GM21360 (cell line): ENCODE results near the gene DPEP1.
"Not testable (repeated sequence)": the region's sequence is repeated elsewhere in the genome, so short reads cannot be mapped to it uniquely, and the experiment has no call there.

Experiments used
- ATAC-seq: cut with Tn5 transposase; IDR thresholded peaks from one replicate; pipeline ENCODE4 v1.9.1; 2021; ENCODE audit warnings: mild to moderate bottlenecking, moderate library complexity; ENCODE audit not compliant: unreplicated experiment

DPEP1 gene

DNA sequence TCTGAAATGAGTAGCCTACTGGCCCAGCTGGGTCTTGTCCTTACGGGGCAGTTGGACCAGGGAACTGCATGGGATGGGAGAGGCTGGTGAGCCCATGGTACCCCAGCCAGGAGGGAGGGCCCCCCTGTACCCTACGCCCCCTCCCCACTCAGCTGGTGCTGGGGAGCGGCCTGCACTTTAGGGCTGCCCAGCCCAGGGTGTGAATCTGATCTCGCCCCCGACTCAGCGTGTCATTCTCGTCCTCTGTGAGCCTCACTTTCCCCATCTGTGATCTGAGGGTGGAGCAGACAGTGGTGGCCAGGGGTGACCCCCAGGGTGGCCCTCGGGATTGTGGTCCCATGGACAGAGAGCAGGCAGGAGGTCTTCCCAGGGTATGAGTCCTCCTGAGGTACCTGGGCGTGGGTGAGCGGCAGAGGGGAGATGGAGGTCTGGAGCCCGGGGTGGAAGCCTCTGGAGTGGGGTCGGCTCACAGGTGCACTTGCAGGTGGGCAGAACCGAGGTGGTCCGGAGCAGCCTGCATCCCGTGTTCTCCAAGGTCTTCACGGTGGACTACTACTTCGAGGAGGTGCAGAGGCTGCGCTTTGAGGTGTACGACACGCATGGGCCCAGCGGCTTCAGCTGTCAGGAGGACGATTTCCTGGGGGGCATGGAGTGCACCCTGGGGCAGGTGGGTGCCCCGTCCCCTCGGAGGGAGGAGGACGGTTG lies 36.2 kb upstream of the DPEP1 start:
- no peak for ATAC-seq

GRCh38 chr16:89579351-89579750 lies 34.1 kb upstream of the DPEP1 start:
- no peak for ATAC-seq

DNA sequence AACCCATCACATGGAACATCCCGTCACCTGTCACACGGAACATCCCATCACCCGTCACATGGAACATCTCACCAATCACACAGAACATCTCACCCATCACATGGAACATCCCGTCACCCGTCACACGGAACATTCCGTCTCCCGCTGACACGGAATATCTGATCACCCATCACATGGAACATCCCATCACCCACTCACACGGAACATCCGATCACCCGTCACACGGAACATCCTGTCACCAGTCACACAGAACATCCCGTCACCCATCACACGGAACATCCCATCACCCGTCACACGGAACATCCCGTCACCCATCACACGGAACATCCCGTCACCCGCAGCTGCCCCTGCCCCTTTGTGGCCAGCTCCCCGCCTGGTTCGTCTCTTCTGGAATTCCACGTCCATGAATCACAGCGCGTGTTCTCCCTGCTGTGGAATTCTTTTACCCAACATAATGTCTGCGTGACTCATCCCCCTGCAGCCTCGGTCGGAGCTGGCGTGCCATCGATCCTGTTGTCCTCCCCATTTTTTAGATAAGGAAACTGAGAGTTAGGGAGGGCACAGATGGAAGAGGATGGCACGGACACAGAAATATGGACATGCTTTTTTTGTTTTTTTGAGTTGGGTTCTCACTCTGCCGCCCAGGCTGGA lies 32.3 kb upstream of the DPEP1 start:
- no peak for ATAC-seq

GRCh38 chr16:89581861-89582563 lies 31.4 kb upstream of the DPEP1 start:
- ATAC-seq: no peak

GRCh38 chr16:89582614-89583196 lies 30.7 kb upstream of the DPEP1 start:
- ATAC-seq: no peak

GRCh38 chr16:89583197-89583894 lies 30.1 kb upstream of the DPEP1 start:
- ATAC-seq: no peak

DNA sequence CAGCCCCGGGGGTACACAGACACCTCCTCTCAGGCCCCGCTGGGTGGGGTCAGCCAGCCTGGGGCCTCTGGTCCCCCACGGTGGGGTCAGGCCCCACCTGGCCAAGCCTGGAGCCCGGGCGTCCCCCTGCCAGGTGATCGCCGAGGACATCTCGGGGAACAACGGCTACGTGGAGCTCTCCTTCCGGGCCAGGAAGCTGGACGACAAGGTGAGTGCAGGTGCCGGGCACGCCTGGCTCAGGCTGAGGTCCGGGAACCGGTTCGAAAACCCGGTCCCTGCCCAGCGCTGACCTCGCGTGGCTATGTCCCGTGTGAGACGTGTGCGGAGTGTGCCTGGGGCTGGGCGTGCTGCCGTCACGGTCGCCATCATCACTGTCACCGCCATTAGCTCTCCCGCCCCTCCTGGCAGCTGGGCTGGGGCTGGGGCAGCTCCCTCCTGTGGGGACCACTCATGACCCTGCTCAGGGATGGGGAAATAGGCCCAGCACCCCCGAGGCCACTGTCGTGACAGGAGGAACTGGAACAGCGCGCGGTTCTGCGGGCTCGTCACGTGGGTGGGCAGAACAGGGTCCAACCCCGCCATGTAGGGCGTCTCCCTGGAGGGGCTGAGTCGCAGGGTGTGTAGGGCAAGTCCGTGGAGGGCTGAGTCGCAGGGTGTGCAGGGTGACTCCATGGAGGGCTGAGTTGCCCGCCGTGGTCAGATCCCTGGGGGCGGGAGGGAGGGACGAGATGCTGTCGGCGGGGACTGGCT lies 29.4 kb upstream of the DPEP1 start:
- no peak for ATAC-seq

- no peak for ATAC-seq
Measured at GRCh38 chr16:89584768-89585549, 28.5 kb upstream of the DPEP1 start.

DNA sequence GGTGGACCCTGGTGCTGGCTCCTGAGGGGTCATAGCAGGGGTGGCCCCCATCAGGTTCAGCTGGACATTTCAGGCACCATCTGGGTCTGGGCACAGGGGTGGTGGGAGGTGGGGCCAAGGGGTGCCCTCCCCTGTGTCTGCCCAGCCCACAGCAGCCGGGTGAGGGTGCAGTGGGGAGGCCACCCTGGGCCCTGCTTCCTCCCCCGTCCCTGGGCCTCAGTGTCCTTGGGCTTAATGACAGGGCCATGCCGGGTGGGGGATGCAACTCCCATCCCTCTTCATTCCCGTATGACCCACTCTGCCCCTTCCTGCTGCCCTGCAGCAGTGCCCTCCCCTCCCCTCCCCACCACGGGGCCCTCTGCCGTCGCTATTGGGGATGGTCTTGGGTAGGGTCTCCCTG lies 27.2 kb upstream of the DPEP1 start:
- no peak for ATAC-seq

DNA sequence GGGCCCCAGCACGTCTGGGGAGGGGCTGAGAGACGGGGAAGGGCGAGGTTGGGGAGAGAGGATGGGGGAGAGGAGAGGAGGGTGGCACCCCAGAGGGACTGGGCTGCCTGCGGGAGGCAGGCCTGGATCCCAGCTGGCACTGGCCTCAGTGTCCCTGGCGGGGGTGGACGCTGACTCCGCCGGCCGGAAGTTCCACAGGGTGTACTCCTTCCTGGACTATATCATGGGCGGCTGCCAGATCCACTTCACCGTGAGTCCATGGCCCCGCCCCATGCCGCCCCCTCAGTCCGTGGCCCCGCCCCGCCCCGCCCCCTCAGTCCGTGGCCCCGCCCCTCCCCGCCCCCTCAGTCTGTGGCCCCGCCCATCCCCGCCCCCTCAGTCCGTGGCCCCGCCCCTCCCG lies 26.6 kb upstream of the DPEP1 start:
- no peak for ATAC-seq

- not testable (repeated sequence) for ATAC-seq
Measured at GRCh38 chr16:89587676-89588075, 25.8 kb upstream of the DPEP1 start.

DNA sequence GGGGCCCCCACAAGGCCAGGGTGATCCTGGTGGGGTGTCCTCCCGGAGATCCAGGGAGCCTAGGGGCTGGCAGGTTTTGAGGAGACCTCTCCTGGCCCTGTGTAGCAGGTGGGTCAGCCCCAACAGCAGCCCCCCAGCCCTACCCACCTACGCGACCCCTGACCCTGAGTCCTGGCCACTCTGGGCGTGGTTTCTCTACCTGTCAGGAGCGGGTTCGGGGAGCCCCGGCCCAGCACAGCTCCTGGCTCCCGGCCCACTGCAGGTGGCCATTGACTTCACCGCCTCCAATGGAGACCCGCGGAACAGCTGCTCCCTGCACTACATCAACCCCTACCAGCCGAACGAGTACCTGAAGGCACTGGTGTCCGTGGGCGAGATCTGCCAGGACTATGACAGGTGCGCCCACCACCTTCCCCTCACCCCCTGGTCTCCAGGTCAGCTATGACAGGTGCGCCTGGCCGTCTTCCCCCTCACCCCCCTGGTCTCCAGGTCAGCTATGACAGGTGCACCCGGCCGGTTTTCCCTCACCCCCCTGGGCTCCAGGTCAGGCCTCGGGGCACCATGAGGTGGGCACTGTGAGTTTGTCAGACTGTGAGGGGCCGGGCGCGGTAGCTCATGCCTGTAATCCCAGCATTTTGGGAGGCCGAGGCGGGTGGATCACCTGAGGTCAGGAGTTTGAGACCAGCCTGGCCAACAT lies 24.9 kb upstream of the DPEP1 start:
- ATAC-seq: no peak

DNA sequence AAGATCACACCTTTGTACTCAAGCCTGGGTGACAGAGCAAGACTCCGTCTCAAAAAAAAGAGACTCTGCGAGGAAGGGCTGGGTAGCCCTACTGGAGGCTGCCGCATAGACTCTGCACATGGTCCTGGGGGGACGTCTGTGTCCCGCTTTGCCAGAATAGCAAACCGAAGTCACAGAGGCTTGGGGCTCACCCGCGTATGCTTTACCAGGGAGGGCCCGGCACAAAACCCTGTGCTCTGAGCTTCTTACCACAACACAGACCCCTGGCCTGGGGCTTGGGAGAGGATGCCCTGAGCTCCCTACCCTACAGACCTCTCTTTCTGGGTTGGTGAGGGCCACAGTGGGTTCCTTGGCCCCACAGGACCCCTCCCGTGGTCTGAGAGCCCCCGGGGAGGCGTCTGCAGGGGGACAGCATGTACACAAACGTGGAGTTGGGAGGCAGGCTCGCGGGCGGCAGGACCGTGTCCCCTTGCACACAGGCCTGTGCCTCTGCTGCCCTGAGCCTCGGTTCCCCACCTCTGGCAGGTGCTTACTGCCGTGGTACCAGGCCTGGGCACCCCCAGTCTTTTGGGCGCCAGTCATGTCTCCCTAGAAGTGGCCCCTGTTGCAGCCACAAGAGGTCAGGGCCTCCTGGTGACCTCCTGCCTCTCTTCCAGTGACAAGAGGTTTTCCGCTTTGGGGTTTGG lies 24.1 kb upstream of the DPEP1 start:
- ATAC-seq: no peak

DNA sequence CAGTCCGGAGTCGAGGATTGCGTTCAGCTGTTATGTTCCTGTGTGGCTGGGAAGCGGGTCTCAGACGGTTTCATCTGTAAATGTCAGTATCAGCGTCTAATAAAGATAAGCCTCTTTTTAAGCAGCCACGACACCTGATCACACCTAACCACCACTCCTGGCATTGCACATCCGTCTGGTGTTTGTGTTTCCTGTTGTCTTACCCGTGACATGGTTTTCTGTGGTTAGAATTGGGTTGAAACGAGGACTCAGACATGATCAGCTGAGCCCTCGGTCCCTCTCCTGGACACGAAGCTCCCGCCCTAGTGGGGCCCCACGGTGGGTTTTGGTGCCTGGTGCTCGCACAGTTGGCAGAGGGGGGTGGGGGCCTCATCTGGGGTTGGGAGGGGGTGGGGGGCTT lies 19.6 kb upstream of the DPEP1 start:
- no peak for ATAC-seq

DNA sequence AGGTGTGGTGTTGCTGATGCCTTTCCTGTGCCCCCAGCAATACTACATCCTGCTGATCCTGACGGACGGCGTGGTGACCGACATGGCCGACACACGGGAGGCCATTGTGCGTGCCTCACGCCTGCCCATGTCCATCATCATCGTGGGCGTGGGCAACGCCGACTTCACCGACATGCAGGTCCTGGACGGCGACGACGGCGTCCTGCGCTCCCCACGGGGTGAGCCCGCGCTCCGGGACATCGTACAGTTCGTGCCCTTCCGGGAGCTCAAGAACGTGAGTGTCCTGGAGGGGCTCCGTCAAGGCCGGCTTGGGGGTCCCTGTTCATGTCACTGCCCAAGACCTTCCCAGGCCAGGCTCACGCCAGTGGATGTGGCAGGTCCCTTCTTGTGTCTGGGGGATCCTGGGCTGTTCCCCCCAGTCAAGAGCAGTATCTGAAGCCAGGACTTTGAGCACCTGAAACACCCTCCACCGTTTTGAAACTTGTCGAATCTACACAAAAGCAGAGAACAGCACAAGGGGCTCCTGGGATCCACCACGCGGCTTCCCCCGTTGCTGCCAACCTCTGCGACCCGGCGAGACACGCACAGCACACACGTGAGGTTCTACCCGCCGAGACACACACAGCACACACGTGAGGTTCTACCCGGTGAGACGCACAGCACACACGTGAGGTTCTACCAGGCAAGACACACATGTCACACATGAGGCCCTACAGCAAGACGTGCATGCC lies 17.9 kb upstream of the DPEP1 start:
- no peak for ATAC-seq

- ATAC-seq: no peak
Measured at GRCh38 chr16:89596061-89596689, 17.3 kb upstream of the DPEP1 start.

- ATAC-seq: no peak
Measured at GRCh38 chr16:89596957-89597649, 16.3 kb upstream of the DPEP1 start.
